ENCODE measurements around the gene DMC1. TPM values are rescaled to one million over a fixed set of nuclear protein-coding genes. Genes with fewer than 3 reads are reported as not detected.

The DMC1 gene
- total and polyA plus RNA-seq, 2 donors (not counting 3 experiments of a cell fraction or from before 2014, with no cell fraction given) = 0.22 to 0.91 TPM

- DNase-seq (ENCODE audit: low read depth, low spot score) (no peak), FAIRE-seq (no peak)
- intact Hi-C loops (cut with micrococcal nuclease) (no loop called here), dilution Hi-C loops (cut with MboI; ENCODE audit: extremely low pct_ligation_motif_present, low sequenced_read_pairs) (no loop called here)
- peaks cover 0 to 2% of the 10 kb centered on the region in 2 experiments for H3K27me3 ChIP-seq (ENCODE audit: control insufficient read depth in 2 of 2, insufficient read depth in 2 of 2, low read length in 2 of 2)
- no peak overlapping the region for H3K27ac ChIP-seq (ENCODE audit: insufficient read depth, low read depth, low read length)
- H3K4me2 ChIP-seq (ENCODE audit: insufficient read depth, low read length) = peak overlapping the region; percentile 66
- H4K20me1 ChIP-seq (replicated peaks; ENCODE audit: control insufficient read depth, extremely low read depth, insufficient read depth, low read length) = no peaks in the 10 kb centered on the region
- peak overlapping the region; percentile 75 for H3K9ac ChIP-seq (replicated peaks; ENCODE audit: extremely low read depth, insufficient read depth, low read length)
- H3K4me1 ChIP-seq (ENCODE audit: control insufficient read depth, extremely low read depth, insufficient read depth, low read length) = peaks cover 7% of the 10 kb centered on the region
- no peaks in the 10 kb centered on the region for H3K36me3 ChIP-seq (ENCODE audit: control insufficient read depth in 2 of 2, extremely low read depth in 1 of 2, insufficient read depth in 2 of 2, low read length in 2 of 2)
- ChIA-PET POLR2A (no interaction called here), CTCF (interaction anchor here (6.8 kb wide), 1 partner anchor 517 kb away, joined by 76 read pairs; no protein-coding TSS in a partner anchor)
- H3K9me1 ChIP-seq (replicated peaks; ENCODE audit: control insufficient read depth, extremely low read depth, insufficient read depth, low read length) = no peaks in the 10 kb centered on the region
- TF ChIP-seq, protein P1, sequence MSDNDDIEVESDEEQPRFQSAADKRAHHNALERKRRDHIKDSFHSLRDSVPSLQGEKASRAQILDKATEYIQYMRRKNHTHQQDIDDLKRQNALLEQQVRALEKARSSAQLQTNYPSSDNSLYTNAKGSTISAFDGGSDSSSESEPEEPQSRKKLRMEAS (IDR thresholded peaks at IDR 0.05; ENCODE audit: insufficient read depth, insufficient read length) = no peak
- no peak for TF ChIP-seq EZH2 (IDR thresholded peaks at IDR 0.05; ENCODE audit: borderline replicate concordance, low read depth, low read length, severe bottlenecking)
- TSS peak; percentile 88 for BruUV-seq (replicated peaks)
- peak overlapping the region; percentile 91 for H2AFZ ChIP-seq (ENCODE audit: low read depth, low read length)
- H3K9me3 ChIP-seq (replicated peaks; ENCODE audit: control insufficient read depth, insufficient read depth, low read length) = no peaks in the 10 kb centered on the region
- H3K4me3 ChIP-seq (replicated peaks in 1 of 3; ENCODE audit: insufficient read depth in 1 of 3, low read depth in 1 of 3, low read length in 3 of 3) = peak overlapping the region; percentile 19 to 75 (median 60)
- no peaks in the 10 kb centered on the region for H3K79me2 ChIP-seq (ENCODE audit: control insufficient read depth, insufficient read depth, low read length)
Measured at GRCh38 chr22:38569181-38569971, 607 bp downstream of the DMC1 start.

- Histone ChIP-seq H3K36me3 (ENCODE audit: control insufficient read depth in 2 of 2, extremely low read depth in 1 of 2, insufficient read depth in 2 of 2, low read length in 2 of 2) (no peaks in the 10 kb centered on the region), H3K9me1 (replicated peaks; ENCODE audit: control insufficient read depth, extremely low read depth, insufficient read depth, low read length) (no peaks in the 10 kb centered on the region), H3K4me1 (ENCODE audit: control insufficient read depth, extremely low read depth, insufficient read depth, low read length) (peaks cover 7% of the 10 kb centered on the region), H3K79me2 (ENCODE audit: control insufficient read depth, insufficient read depth, low read length) (no peaks in the 10 kb centered on the region), H3K4me3 (replicated peaks in 1 of 3; ENCODE audit: insufficient read depth in 1 of 3, low read depth in 1 of 3, low read length in 3 of 3) (no peak overlapping the region), H3K27ac (ENCODE audit: insufficient read depth, low read depth, low read length) (no peak overlapping the region), H3K27me3 (ENCODE audit: control insufficient read depth in 2 of 2, insufficient read depth in 2 of 2, low read length in 2 of 2) (no peaks in the 10 kb centered on the region), H2AFZ (ENCODE audit: low read depth, low read length) (no peak overlapping the region), H3K9ac (replicated peaks; ENCODE audit: extremely low read depth, insufficient read depth, low read length) (no peak overlapping the region), H3K4me2 (ENCODE audit: insufficient read depth, low read length) (no peak overlapping the region), H3K9me3 (replicated peaks; ENCODE audit: control insufficient read depth, insufficient read depth, low read length) (no peaks in the 10 kb centered on the region), H4K20me1 (replicated peaks; ENCODE audit: control insufficient read depth, extremely low read depth, insufficient read depth, low read length) (no peaks in the 10 kb centered on the region)
- CTCF ChIA-PET = interaction anchor here (1.2 to 2.2 kb wide), 2 partner anchors 470 to 516 kb away, joined by 3 to 10 read pairs; no protein-coding TSS in a partner anchor
- no peak for DNase-seq (ENCODE audit: low read depth, low spot score)
- intact Hi-C loops (cut with micrococcal nuclease) = no loop called here
- no TSS peak for BruUV-seq (replicated peaks)
- FAIRE-seq = no peak
- TF ChIP-seq GATA2 (IDR thresholded peaks at IDR 0.05; ENCODE audit: insufficient read depth, insufficient read length, low read depth, low read length) = no peak
- TF ChIP-seq MYC (IDR thresholded peaks at IDR 0.05; ENCODE audit: low read depth, low read length) = no peak
- no peak for TF ChIP-seq EZH2 (IDR thresholded peaks at IDR 0.05; ENCODE audit: borderline replicate concordance, low read depth, low read length, severe bottlenecking)
- no peak for TF ChIP-seq JUN (IDR thresholded peaks at IDR 0.05; ENCODE audit: borderline replicate concordance, insufficient read depth, insufficient read length, low read depth)
- TF ChIP-seq CTCF (IDR thresholded peaks at IDR 0.05; ENCODE audit: extremely low read depth in 1 of 2, insufficient read depth in 1 of 2, low read depth in 1 of 2, low read length in 2 of 2) = no peak
- TF ChIP-seq FOS (IDR thresholded peaks at IDR 0.05; ENCODE audit: borderline replicate concordance, insufficient read depth, low read length) = no peak
- TF ChIP-seq, protein P1 (IDR thresholded peaks at IDR 0.05; ENCODE audit: insufficient read depth, insufficient read length) = no peak
- no peak for TF ChIP-seq POLR2AphosphoS5 (IDR thresholded peaks at IDR 0.05; ENCODE audit: insufficient read depth, low read depth, low read length)
- no peak for TF ChIP-seq POLR2A (IDR thresholded peaks at IDR 0.05; ENCODE audit: low read depth, low read length)
- dilution Hi-C loops (cut with MboI; ENCODE audit: extremely low pct_ligation_motif_present, low sequenced_read_pairs) = no loop called here
- POLR2A ChIA-PET = no interaction called here
Measured at GRCh38 chr22:38567531-38568285, 2.3 kb downstream of the DMC1 start.

Measured in endothelial cell of umbilical vein (primary cell).